Hepatocyte (in vitro differentiated cells): ENCODE data around the gene N4BP3.

Experiments
- CTCF ChIP-seq: fragments of 200-600 bp; sonication (generic); IDR thresholded peaks from 2 replicates; pipeline ENCODE4 v1.5.1; 2016; ENCODE audit warnings: antibody characterized with exemption, mild to moderate bottlenecking; ENCODE audit not compliant: poor library complexity
- EZH2 ChIP-seq: fragments of 200-600 bp; sonication (generic); IDR thresholded peaks from 2 replicates; pipeline ENCODE4 v1.6.1; 2016; ENCODE audit warnings: antibody characterized with exemption, mild to moderate bottlenecking, borderline replicate concordance
- EZH2phosphoT487 ChIP-seq: fragments of 200-600 bp; sonication (generic); IDR thresholded peaks from one replicate; pipeline ENCODE4 v1.6.1; 2018; ENCODE audit warnings: antibody characterized with exemption, mild to moderate bottlenecking, low read depth, moderate library complexity; ENCODE audit not compliant: unreplicated experiment, severe bottlenecking

- TF ChIP-seq CTCF, result no peak
- no peak for TF ChIP-seq EZH2phosphoT487
- no peak for TF ChIP-seq EZH2
These were observed 28.2 kb downstream of the N4BP3 start for GRCh38 chr5:178141550-178141949.
